B cell (primary cell): Measurements from ENCODE around the gene HFM1. TPM values are rescaled to one million over a fixed set of nuclear protein-coding genes. Genes with fewer than 3 reads are reported as not detected.

ENCODE experiments used
- ATAC-seq: fragments of 200-7000 bp; cut with Tn5 transposase; one replicate; pipeline ENCODE4 v1.10.0; 2021; ENCODE audit warnings: low read depth, mild to moderate bottlenecking, moderate number of reproducible peaks, moderate library complexity
- CTCF ChIA-PET: fragments of 350-600 bp; sonication (Branson Sonifier 250); formaldehyde crosslinking; loops from one replicate; lab custom pipeline; 2021; ENCODE audit warnings: antibody characterized with exemption, inconsistent platforms; lab: Charles Lee
- POLR2A ChIA-PET: fragments of 350-600 bp; sonication (Branson Sonifier 250); formaldehyde crosslinking; loops from one replicate; lab custom pipeline; 2021; ENCODE audit warnings: antibody characterized with exemption; lab: Charles Lee
- DNase-seq: peaks from one replicate; pipeline ENCODE4 v3.0.0; 2013
- H2AFZ ChIP-seq: 2 replicates; pipeline ENCODE4 v1.6.1; 2012; ENCODE audit warnings: mild to moderate bottlenecking, low read depth, low read length; ENCODE audit not compliant: insufficient read depth, poor library complexity, severe bottlenecking
- H3K27ac ChIP-seq, 2 donors: 1 replicate in 1 of 2; 2 replicates in 1 of 2; pipeline ENCODE4 v1.5.1; 2012 to 2013; ENCODE audit warnings: low read length in 2 of 2, mild to moderate bottlenecking in 2 of 2, moderate library complexity in 1 of 2
- H3K27me3 ChIP-seq, 4 experiments: fragments of 200-600 bp in 1 of 4; sonication (generic) in 1 of 4; replicated peaks in 1 of 4; 1 replicate in 2 of 4; 2 replicates in 2 of 4; pipeline versions ENCODE4 v1.6.1 to v1.7.0; 2013 to 2016; ENCODE audit warnings: low read length in 3 of 4, mild to moderate bottlenecking in 2 of 4, mixed read lengths in 1 of 4, moderate library complexity in 1 of 4; ENCODE audit not compliant: insufficient read depth in 4 of 4, control insufficient read depth in 3 of 4; ENCODE audit errors: control extremely low read depth in 1 of 4
- H3K36me3 ChIP-seq, 2 experiments: replicated peaks in 1 of 2; 1 replicate in 1 of 2; 2 replicates in 1 of 2; pipeline versions ENCODE4 v1.6.1 to v1.7.1; 2013; ENCODE audit warnings: low read length in 1 of 2; ENCODE audit not compliant: insufficient read depth in 2 of 2, control insufficient read depth in 1 of 2; ENCODE audit errors: control extremely low read depth in 1 of 2, extremely low read depth in 1 of 2
- H3K4me1 ChIP-seq, 2 donors: fragments of 200-600 bp in 1 of 2; sonication (generic) in 1 of 2; 1 replicate in 1 of 2; 2 replicates in 1 of 2; pipeline versions ENCODE4 v1.5.1 to v1.6.1; 2013 to 2017; ENCODE audit warnings: low read length in 2 of 2; ENCODE audit not compliant: control insufficient read depth in 2 of 2, insufficient read depth in 2 of 2
- H3K4me2 ChIP-seq: replicated peaks from 2 replicates; pipeline ENCODE3; 2012; ENCODE audit warnings: mild to moderate bottlenecking, low read depth, low read length; ENCODE audit not compliant: poor library complexity, severe bottlenecking
- H3K4me3 ChIP-seq, 5 experiments: fragments of 200-600 bp in 1 of 5; sonication (generic) in 1 of 5; 1 replicate in 3 of 5; 2 replicates in 2 of 5; pipeline versions ENCODE4 v1.5.1 to v1.7.0; 2011 to 2016; ENCODE audit warnings: low read length in 4 of 5, mild to moderate bottlenecking in 4 of 5, low read depth in 2 of 5, control low read depth in 1 of 5, moderate library complexity in 1 of 5; ENCODE audit not compliant: insufficient read depth in 1 of 5; ENCODE audit errors: control extremely low read depth in 1 of 5, extremely low read depth in 1 of 5
- H3K79me2 ChIP-seq: fragments of 200-600 bp; sonication (generic); one replicate; pipeline ENCODE4 v1.6.0; 2016; ENCODE audit warnings: low read length; ENCODE audit not compliant: control insufficient read depth, insufficient read depth
- H3K9ac ChIP-seq: fragments of 200-600 bp; sonication (generic); 2 replicates; pipeline ENCODE4 v1.6.1; 2017; ENCODE audit warnings: mild to moderate bottlenecking, low read length, moderate library complexity
- H3K9me3 ChIP-seq, 3 donors: one replicate each; pipeline versions ENCODE4 v1.6.1 to v1.7.1; 2013; ENCODE audit warnings: low read length in 2 of 3; ENCODE audit not compliant: control insufficient read depth in 2 of 3, insufficient read depth in 1 of 3; ENCODE audit errors: control extremely low read depth in 1 of 3
- H4K20me1 ChIP-seq: 2 replicates; pipeline ENCODE4 v1.6.0; 2012; ENCODE audit warnings: mild to moderate bottlenecking, low read length; ENCODE audit not compliant: insufficient read depth, control insufficient read depth, poor library complexity, severe bottlenecking
- H3K27ac Mint-ChIP-seq: one replicate; pipeline ENCODE4 v1.8.0; 2021; ENCODE audit warnings: mixed read lengths
- H3K27me3 Mint-ChIP-seq: one replicate; pipeline ENCODE4 v1.8.0; 2021; ENCODE audit warnings: mixed read lengths
- H3K4me1 Mint-ChIP-seq: one replicate; pipeline ENCODE4 v1.8.0; 2021; ENCODE audit warnings: mixed read lengths
- H3K4me3 Mint-ChIP-seq: one replicate; pipeline ENCODE4 v1.8.0; 2021; ENCODE audit warnings: mixed read lengths
- H3K9me3 Mint-ChIP-seq: one replicate; pipeline ENCODE4 v1.8.0; 2022; ENCODE audit warnings: mixed read lengths; ENCODE audit not compliant: insufficient read depth
- EZH2 ChIP-seq: IDR thresholded peaks from 2 replicates; pipeline ENCODE4 v1.6.1; 2012; ENCODE audit warnings: borderline replicate concordance, low read depth, mild to moderate bottlenecking, moderate library complexity, low read length; ENCODE audit not compliant: insufficient read depth, poor library complexity, severe bottlenecking
- WGBS: methylation state at CpG from one replicate; pipeline ENCODE4 v1.1.5; 2013; ENCODE audit warnings: missing lambda C conversion rate; ENCODE audit not compliant: insufficient coverage; 5-methylcytosine and 5-hydroxymethylcytosine counted together
- intact Hi-C: fragments of 100-400 bp; cut with micrococcal nuclease; formaldehyde crosslinking; loops from one replicate; pipeline ENCODE4 v1.10.0; 2022
- polyA plus RNA-seq: library from polyadenylated mRNA; depleted of rRNA; stranded (reverse); fragments of >200 nt; gene quantifications from 2 replicates; pipeline ENCODE4 v1.2.3, GENCODE V29; 2012
- total RNA-seq, 2 donors: library from RNA; stranded (reverse); fragments of 120-200 nt in 1 of 2; gene quantifications; 1 replicate in 1 of 2; 2 replicates in 1 of 2; pipeline versions ENCODE4 v1.2.3 to v1.2.4, GENCODE V29; 2013 to 2022
- TF ChIP-seq, protein P1 (sequence below): fragments of 200-600 bp; IDR thresholded peaks from one replicate; pipeline ENCODE4 v1.8.0; 2022; ENCODE audit warnings: antibody characterized with exemption, mild to moderate bottlenecking

HFM1 gene
- total and polyA plus RNA-seq, 2 donors (not counting 1 experiment from before 2014, with no cell fraction given) = not detected

DNA sequence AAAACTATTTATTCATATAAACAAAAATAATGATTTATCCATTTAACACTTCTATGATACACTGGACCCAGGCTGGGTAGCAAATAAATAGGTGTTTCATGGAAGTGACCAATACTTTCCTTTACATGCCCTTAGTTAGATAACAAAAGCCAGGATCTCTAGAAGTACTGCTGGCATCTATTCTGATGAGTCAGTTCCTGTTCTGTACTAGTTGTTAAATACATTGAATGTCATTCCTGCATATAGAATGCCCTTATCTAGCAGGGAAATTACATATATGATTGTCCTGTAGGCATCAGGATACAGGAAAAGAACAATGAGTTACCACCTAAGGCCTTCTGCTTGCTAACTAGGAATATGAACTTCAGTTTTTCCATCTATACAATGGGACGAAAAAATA is 130.8 kb downstream of the HFM1 start:
- H2AFZ ChIP-seq = no peak overlapping the region
- no peaks in the 10 kb centered on the region for H4K20me1 ChIP-seq
- H3K27ac ChIP-seq = no peak overlapping the region
- no peaks in the 10 kb centered on the region for H3K27me3 ChIP-seq
- no CpG with 5 or more reads among the region's 1 CpG for WGBS
- Mint-ChIP-seq H3K4me3 (no peak overlapping the region), H3K27me3 (peaks cover 2% of the 10 kb centered on the region), H3K9me3 (no peaks in the 10 kb centered on the region), H3K4me1 (no peaks in the 10 kb centered on the region), H3K27ac (no peak overlapping the region)
- no peaks in the 10 kb centered on the region for H3K36me3 ChIP-seq
- H3K4me2 ChIP-seq = no peak overlapping the region
- DNase-seq = no peak
- CTCF ChIA-PET = no interaction called here
- POLR2A ChIA-PET = no interaction called here
- no peak overlapping the region for H3K9ac ChIP-seq
- H3K4me1 ChIP-seq = no peaks in the 10 kb centered on the region
- TF ChIP-seq, protein P1, sequence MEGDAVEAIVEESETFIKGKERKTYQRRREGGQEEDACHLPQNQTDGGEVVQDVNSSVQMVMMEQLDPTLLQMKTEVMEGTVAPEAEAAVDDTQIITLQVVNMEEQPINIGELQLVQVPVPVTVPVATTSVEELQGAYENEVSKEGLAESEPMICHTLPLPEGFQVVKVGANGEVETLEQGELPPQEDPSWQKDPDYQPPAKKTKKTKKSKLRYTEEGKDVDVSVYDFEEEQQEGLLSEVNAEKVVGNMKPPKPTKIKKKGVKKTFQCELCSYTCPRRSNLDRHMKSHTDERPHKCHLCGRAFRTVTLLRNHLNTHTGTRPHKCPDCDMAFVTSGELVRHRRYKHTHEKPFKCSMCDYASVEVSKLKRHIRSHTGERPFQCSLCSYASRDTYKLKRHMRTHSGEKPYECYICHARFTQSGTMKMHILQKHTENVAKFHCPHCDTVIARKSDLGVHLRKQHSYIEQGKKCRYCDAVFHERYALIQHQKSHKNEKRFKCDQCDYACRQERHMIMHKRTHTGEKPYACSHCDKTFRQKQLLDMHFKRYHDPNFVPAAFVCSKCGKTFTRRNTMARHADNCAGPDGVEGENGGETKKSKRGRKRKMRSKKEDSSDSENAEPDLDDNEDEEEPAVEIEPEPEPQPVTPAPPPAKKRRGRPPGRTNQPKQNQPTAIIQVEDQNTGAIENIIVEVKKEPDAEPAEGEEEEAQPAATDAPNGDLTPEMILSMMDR = no peak
- TF ChIP-seq EZH2 = no peak
- ATAC-seq = no peak
- intact Hi-C loops = no loop called here
- H3K9me3 ChIP-seq = no peaks in the 10 kb centered on the region
- H3K4me3 ChIP-seq = no peak overlapping the region
- H3K79me2 ChIP-seq = no peaks in the 10 kb centered on the region

- H4K20me1 ChIP-seq = no peaks in the 10 kb centered on the region
- Mint-ChIP-seq H3K9me3 (no peaks in the 10 kb centered on the region), H3K4me3 (no peak overlapping the region), H3K27ac (no peak overlapping the region), H3K27me3 (peaks cover 4% of the 10 kb centered on the region), H3K4me1 (no peaks in the 10 kb centered on the region)
- H3K4me2 ChIP-seq = no peak overlapping the region
- H3K79me2 ChIP-seq = no peaks in the 10 kb centered on the region
- POLR2A ChIA-PET = no interaction called here
- no peak overlapping the region for H2AFZ ChIP-seq
- no peak for ATAC-seq
- no peaks in the 10 kb centered on the region for H3K27me3 ChIP-seq
- TF ChIP-seq, protein P1 = no peak
- no peak for TF ChIP-seq EZH2
- CTCF ChIA-PET = no interaction called here
- H3K36me3 ChIP-seq = no peaks in the 10 kb centered on the region
- WGBS = no CpG with 5 or more reads among the region's 2 CpGs
- H3K9ac ChIP-seq = no peak overlapping the region
- H3K27ac ChIP-seq = no peak overlapping the region
- no peaks in the 10 kb centered on the region for H3K9me3 ChIP-seq
- H3K4me3 ChIP-seq = no peak overlapping the region
- DNase-seq = no peak
- no peaks in the 10 kb centered on the region for H3K4me1 ChIP-seq
- intact Hi-C loops = no loop called here
Observed at GRCh38 chr1:91261655-91262054, 143.0 kb downstream of the HFM1 start.
